GM23338 (cell line): ENCODE measurements around the gene HSPA1B. TPM values are rescaled to one million over a fixed set of nuclear protein-coding genes. Genes with fewer than 3 reads are reported as not detected.
A peak's percentile ranks its signal among the peaks of the same experiment; 100 is the strongest.
"Not testable (repeated sequence)": the region's sequence is repeated elsewhere in the genome, so short reads cannot be mapped to it uniquely, and the experiment has no call there.

ENCODE experiments used
- ATAC-seq: fragments of 200-7000 bp; cut with Tn5 transposase; 3 replicates; pipeline ENCODE4 v1.9.1; 2020
- DNase-seq: peaks from one replicate; pipeline ENCODE4 v3.0.0-alpha.2; 2015; ENCODE audit warnings: low spot score
- H2AFZ ChIP-seq: fragments of 200-600 bp; sonication (generic); 2 replicates; pipeline ENCODE4 v1.8.0; 2016; ENCODE audit warnings: antibody characterized with exemption, mild to moderate bottlenecking, moderate library complexity
- H3F3A ChIP-seq: fragments of 200-600 bp; sonication (generic); replicated peaks from 2 replicates; pipeline ENCODE4 v1.8.0; 2017; ENCODE audit warnings: antibody characterized with exemption, mixed run types, low read depth
- H3K27ac ChIP-seq: fragments of 200-600 bp; sonication (generic); 2 replicates; pipeline ENCODE4 v1.6.1; 2016; ENCODE audit warnings: low read depth
- H3K27me3 ChIP-seq: fragments of 200-600 bp; sonication (generic); 2 replicates; pipeline ENCODE4 v1.8.0; 2016; ENCODE audit warnings: mild to moderate bottlenecking, mixed run types, moderate library complexity; ENCODE audit not compliant: insufficient read depth
- H3K36me3 ChIP-seq: fragments of 200-600 bp; sonication (generic); 2 replicates; pipeline ENCODE4 v1.8.0; 2016; ENCODE audit warnings: mild to moderate bottlenecking; ENCODE audit not compliant: insufficient read depth
- H3K4me1 ChIP-seq: fragments of 200-600 bp; sonication (generic); 2 replicates; pipeline ENCODE4 v1.8.0; 2016; ENCODE audit warnings: mild to moderate bottlenecking, moderate library complexity; ENCODE audit not compliant: insufficient read depth
- H3K4me2 ChIP-seq: fragments of 200-600 bp; sonication (generic); 2 replicates; pipeline ENCODE4 v1.7.1; 2017; ENCODE audit warnings: mixed run types
- H3K4me3 ChIP-seq: fragments of 200-600 bp; sonication (generic); 2 replicates; pipeline ENCODE4 v1.6.1; 2016; ENCODE audit warnings: mixed run types
- H3K79me2 ChIP-seq: fragments of 200-600 bp; sonication (generic); replicated peaks from 2 replicates; pipeline ENCODE4 v1.8.0; 2017; ENCODE audit warnings: mild to moderate bottlenecking; ENCODE audit not compliant: insufficient read depth
- H3K9me2 ChIP-seq: fragments of 200-600 bp; sonication (generic); 2 replicates; pipeline ENCODE4 v1.8.0; 2017; ENCODE audit not compliant: insufficient read depth
- H4K20me1 ChIP-seq: fragments of 200-600 bp; sonication (generic); replicated peaks from 2 replicates; pipeline ENCODE4 v1.8.0; 2017; ENCODE audit warnings: mild to moderate bottlenecking; ENCODE audit not compliant: insufficient read depth
- H3K27ac Mint-ChIP-seq: 2 replicates; pipeline ENCODE4 v1.8.0; 2020; ENCODE audit warnings: inconsistent platforms, mild to moderate bottlenecking, moderate library complexity, mixed read lengths
- H3K27me3 Mint-ChIP-seq: 3 replicates; pipeline ENCODE4 v1.8.0; 2022; ENCODE audit warnings: low read depth, mild to moderate bottlenecking, moderate library complexity, mixed read lengths, inconsistent platforms; ENCODE audit not compliant: insufficient read depth, poor library complexity
- H3K36me3 Mint-ChIP-seq: 3 replicates; pipeline ENCODE4 v1.8.0; 2021; ENCODE audit warnings: low read depth, mild to moderate bottlenecking, inconsistent platforms, moderate library complexity, mixed read lengths
- H3K4me1 Mint-ChIP-seq: 3 replicates; pipeline ENCODE4 v1.8.0; 2020; ENCODE audit warnings: mild to moderate bottlenecking, inconsistent platforms, mixed read lengths
- H3K4me3 Mint-ChIP-seq: 3 replicates; pipeline ENCODE4 v1.8.0; 2021; ENCODE audit warnings: moderate library complexity, mild to moderate bottlenecking, inconsistent platforms, mixed read lengths
- H3K9me3 Mint-ChIP-seq: 3 replicates; pipeline ENCODE4 v1.8.0; 2020; ENCODE audit warnings: moderate library complexity, mild to moderate bottlenecking, inconsistent platforms, mixed read lengths
- CREB1 ChIP-seq: fragments of 250-450 bp; sonication (Bioruptor Pico); IDR thresholded peaks from 2 replicates; pipeline ENCODE4 v1.5.0; 2020; ENCODE audit warnings: low read depth, mild to moderate bottlenecking, moderate library complexity
- EZH2 ChIP-seq: fragments of 200-600 bp; sonication (generic); IDR thresholded peaks from one replicate; pipeline ENCODE4 v1.8.0; 2017; ENCODE audit warnings: antibody characterized with exemption, mild to moderate bottlenecking, low read depth; ENCODE audit not compliant: unreplicated experiment
- EZH2phosphoT487 ChIP-seq: fragments of 200-600 bp; sonication (generic); IDR thresholded peaks from one replicate; pipeline ENCODE4 v1.8.1; 2018; ENCODE audit warnings: antibody characterized with exemption; ENCODE audit not compliant: unreplicated experiment
- JUNB ChIP-seq: IDR thresholded peaks from one replicate; pipeline ENCODE4 v1.6.1; 2016; ENCODE audit warnings: antibody characterized with exemption; ENCODE audit not compliant: unreplicated experiment
- NANOG ChIP-seq: IDR thresholded peaks from 2 replicates; pipeline ENCODE4 v1.6.1; 2016; ENCODE audit warnings: antibody characterized with exemption, borderline replicate concordance
- POLR2AphosphoS5 ChIP-seq: IDR thresholded peaks from 2 replicates; pipeline ENCODE4 v1.6.1; 2016; ENCODE audit warnings: antibody characterized with exemption, low read depth
- STAT1 ChIP-seq: IDR thresholded peaks from one replicate; pipeline ENCODE4 v1.6.1; 2016; ENCODE audit warnings: antibody characterized with exemption; ENCODE audit not compliant: unreplicated experiment
- ZNF331 ChIP-seq: fragments of 250-450 bp; sonication (Bioruptor Pico); IDR thresholded peaks from 2 replicates; pipeline ENCODE4 v1.5.0; 2020; ENCODE audit warnings: low read depth, mild to moderate bottlenecking, moderate library complexity
- polyA plus RNA-seq: library from polyadenylated mRNA; unstranded; fragments of >200 nt; fragmentation: Nextera tagmentation; extraction: Ambion mirVana; gene quantifications from 2 replicates; pipeline ENCODE4 v1.2.1, GENCODE V29; 2016
- total RNA-seq: library from RNA; depleted of rRNA; stranded (reverse); fragments of >200 nt; shearing (Covaris generic); gene quantifications from 2 replicates; pipeline ENCODE4 v1.2.3, GENCODE V29; 2014
- TF ChIP-seq, protein P1 (sequence below): IDR thresholded peaks from one replicate; pipeline ENCODE4 v1.6.1; 2018; ENCODE audit warnings: antibody characterized with exemption; ENCODE audit not compliant: unreplicated experiment
- TF ChIP-seq, protein P2 (sequence below): IDR thresholded peaks from 2 replicates; pipeline ENCODE4 v1.6.1; 2016; ENCODE audit warnings: antibody characterized with exemption
- TF ChIP-seq, protein P3 (sequence below), 2 experiments: fragments of 200-600 bp in 1 of 2; sonication (generic) in 1 of 2; conservative IDR thresholded peaks; 2 replicates each; pipeline versions ENCODE4 v1.5.1 to v1.6.1; 2016 to 2017; ENCODE audit warnings: antibody characterized with exemption in 2 of 2, low read depth in 2 of 2, mild to moderate bottlenecking in 2 of 2, moderate library complexity in 1 of 2

HSPA1B gene
- total and polyA plus RNA-seq, 2 experiments from 2014 or later = 31.7 to 113 TPM

DNA sequence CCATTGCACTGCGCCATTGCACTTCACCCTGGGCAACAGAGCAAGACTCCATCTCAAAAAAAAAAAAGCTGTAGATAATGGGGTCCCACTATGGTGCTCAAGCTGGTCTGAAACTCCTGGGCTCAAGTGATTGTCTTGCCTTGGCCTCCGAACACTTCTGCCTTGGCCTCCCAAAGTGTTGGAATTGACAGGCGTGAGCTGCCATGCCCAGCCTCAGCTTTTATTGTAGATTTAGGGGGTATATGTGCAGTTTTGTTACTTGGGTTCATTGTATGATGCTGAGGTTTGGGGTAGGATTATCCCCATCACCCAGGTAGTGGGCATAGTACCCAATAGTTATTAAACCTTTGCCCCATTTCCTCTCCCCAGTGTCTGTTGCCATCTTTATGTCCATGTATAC lies 11.4 kb downstream of the HSPA1B start (continued):
- TF ChIP-seq ZNF331 (no peak), EZH2 (no peak), EZH2phosphoT487 (no peak), CREB1 (CRISPR knock-in tag) (no peak)
- TF ChIP-seq, protein P1, sequence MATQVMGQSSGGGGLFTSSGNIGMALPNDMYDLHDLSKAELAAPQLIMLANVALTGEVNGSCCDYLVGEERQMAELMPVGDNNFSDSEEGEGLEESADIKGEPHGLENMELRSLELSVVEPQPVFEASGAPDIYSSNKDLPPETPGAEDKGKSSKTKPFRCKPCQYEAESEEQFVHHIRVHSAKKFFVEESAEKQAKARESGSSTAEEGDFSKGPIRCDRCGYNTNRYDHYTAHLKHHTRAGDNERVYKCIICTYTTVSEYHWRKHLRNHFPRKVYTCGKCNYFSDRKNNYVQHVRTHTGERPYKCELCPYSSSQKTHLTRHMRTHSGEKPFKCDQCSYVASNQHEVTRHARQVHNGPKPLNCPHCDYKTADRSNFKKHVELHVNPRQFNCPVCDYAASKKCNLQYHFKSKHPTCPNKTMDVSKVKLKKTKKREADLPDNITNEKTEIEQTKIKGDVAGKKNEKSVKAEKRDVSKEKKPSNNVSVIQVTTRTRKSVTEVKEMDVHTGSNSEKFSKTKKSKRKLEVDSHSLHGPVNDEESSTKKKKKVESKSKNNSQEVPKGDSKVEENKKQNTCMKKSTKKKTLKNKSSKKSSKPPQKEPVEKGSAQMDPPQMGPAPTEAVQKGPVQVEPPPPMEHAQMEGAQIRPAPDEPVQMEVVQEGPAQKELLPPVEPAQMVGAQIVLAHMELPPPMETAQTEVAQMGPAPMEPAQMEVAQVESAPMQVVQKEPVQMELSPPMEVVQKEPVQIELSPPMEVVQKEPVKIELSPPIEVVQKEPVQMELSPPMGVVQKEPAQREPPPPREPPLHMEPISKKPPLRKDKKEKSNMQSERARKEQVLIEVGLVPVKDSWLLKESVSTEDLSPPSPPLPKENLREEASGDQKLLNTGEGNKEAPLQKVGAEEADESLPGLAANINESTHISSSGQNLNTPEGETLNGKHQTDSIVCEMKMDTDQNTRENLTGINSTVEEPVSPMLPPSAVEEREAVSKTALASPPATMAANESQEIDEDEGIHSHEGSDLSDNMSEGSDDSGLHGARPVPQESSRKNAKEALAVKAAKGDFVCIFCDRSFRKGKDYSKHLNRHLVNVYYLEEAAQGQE = no peak
- TF ChIP-seq, protein P2, sequence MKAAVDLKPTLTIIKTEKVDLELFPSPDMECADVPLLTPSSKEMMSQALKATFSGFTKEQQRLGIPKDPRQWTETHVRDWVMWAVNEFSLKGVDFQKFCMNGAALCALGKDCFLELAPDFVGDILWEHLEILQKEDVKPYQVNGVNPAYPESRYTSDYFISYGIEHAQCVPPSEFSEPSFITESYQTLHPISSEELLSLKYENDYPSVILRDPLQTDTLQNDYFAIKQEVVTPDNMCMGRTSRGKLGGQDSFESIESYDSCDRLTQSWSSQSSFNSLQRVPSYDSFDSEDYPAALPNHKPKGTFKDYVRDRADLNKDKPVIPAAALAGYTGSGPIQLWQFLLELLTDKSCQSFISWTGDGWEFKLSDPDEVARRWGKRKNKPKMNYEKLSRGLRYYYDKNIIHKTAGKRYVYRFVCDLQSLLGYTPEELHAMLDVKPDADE = no peak

DNA sequence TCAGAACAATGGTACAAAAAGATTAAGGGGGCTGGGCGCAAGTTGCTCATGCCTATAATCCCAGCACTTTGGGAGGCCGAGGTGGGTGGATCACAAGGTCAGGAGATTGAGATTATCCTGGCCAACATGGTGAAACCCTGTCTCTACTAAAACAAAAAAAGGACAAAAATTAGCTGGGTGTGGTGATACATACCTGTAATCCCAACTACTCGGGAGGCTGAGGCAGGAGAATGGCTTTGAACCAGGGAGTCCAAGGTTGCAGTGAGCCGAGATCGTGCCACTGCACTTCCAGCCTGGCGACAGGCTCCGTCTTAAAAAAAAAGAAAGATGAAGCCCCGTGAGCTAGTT lies 12.2 kb downstream of the HSPA1B start:
- Mint-ChIP-seq H3K4me1 (peaks cover 24% of the 10 kb centered on the region), H3K36me3 (peaks cover 69% of the 10 kb centered on the region), H3K27me3 (peaks cover 24% of the 10 kb centered on the region)
- not testable (repeated sequence) for H3K9me3 Mint-ChIP-seq, DNase-seq, H3K4me2 ChIP-seq, H3K27ac Mint-ChIP-seq, H3K9me2 ChIP-seq, ATAC-seq, H2AFZ ChIP-seq, H3K4me3 ChIP-seq, H3K27me3 ChIP-seq, H3K4me3 Mint-ChIP-seq
- Histone ChIP-seq H3K36me3 (peaks cover 50% of the 10 kb centered on the region), H4K20me1 (peaks cover 40% of the 10 kb centered on the region), H3K79me2 (peaks cover 43% of the 10 kb centered on the region), H3K4me1 (peaks cover 21% of the 10 kb centered on the region), H3F3A (peaks cover 69% of the 10 kb centered on the region), H3K27ac (peak overlapping the region; percentile 80; the same call in 1 of the 2 replicates)

DNA sequence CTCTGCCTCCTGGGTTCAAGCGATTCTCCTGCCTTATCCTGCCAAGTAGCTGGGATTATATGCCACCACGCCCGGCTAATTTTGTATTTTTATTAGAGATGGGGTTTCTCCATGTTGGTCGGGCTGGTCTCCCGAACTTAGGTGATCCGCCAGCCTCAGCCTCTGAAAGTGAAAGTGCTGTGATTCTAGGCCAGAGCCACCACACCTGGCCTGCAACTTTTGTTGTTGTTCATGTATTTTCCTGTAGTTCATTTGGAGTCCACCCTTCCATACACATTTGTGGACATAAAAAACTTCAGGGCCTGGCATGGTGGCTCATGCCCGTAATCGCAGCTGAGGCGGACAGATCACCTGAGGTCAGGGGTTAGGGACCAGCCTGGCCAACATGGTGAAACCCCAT lies 14.5 kb downstream of the HSPA1B start:
- peaks cover 30% of the 10 kb centered on the region for H4K20me1 ChIP-seq
- Mint-ChIP-seq H3K27ac (no peak overlapping the region), H3K27me3 (peaks cover 11% of the 10 kb centered on the region), H3K36me3 (peaks cover 46% of the 10 kb centered on the region), H3K9me3 (no peaks in the 10 kb centered on the region; the same call in 2 of the 3 replicates), H3K4me1 (peaks cover 13% of the 10 kb centered on the region), H3K4me3 (no peak overlapping the region)
- no peaks in the 10 kb centered on the region for H3K9me2 ChIP-seq
- ATAC-seq (peak; percentile 4; the same call in 1 of the 3 replicates), DNase-seq (no peak)
- peaks cover 37% of the 10 kb centered on the region for H3K36me3 ChIP-seq
- no peak overlapping the region for H3K4me2 ChIP-seq
- H3K79me2 ChIP-seq = peaks cover 20% of the 10 kb centered on the region
- H3K27me3 ChIP-seq = no peaks in the 10 kb centered on the region
- peaks cover 12% of the 10 kb centered on the region for H3K4me1 ChIP-seq
- peaks cover 51% of the 10 kb centered on the region for H3F3A ChIP-seq
- H2AFZ ChIP-seq = no peak overlapping the region
- peak overlapping the region; percentile 75 for H3K27ac ChIP-seq
- H3K4me3 ChIP-seq = no peak overlapping the region
- no peak for TF ChIP-seq EZH2
- TF ChIP-seq CREB1 (CRISPR knock-in tag) = no peak
- TF ChIP-seq, protein P2 = no peak
- TF ChIP-seq ZNF331 = no peak
- TF ChIP-seq EZH2phosphoT487 = no peak
- TF ChIP-seq POLR2AphosphoS5 = no peak
- no peak for TF ChIP-seq STAT1
- TF ChIP-seq, protein P1 = no peak
- TF ChIP-seq JUNB = no peak
- TF ChIP-seq NANOG = no peak
- TF ChIP-seq, protein P3, sequence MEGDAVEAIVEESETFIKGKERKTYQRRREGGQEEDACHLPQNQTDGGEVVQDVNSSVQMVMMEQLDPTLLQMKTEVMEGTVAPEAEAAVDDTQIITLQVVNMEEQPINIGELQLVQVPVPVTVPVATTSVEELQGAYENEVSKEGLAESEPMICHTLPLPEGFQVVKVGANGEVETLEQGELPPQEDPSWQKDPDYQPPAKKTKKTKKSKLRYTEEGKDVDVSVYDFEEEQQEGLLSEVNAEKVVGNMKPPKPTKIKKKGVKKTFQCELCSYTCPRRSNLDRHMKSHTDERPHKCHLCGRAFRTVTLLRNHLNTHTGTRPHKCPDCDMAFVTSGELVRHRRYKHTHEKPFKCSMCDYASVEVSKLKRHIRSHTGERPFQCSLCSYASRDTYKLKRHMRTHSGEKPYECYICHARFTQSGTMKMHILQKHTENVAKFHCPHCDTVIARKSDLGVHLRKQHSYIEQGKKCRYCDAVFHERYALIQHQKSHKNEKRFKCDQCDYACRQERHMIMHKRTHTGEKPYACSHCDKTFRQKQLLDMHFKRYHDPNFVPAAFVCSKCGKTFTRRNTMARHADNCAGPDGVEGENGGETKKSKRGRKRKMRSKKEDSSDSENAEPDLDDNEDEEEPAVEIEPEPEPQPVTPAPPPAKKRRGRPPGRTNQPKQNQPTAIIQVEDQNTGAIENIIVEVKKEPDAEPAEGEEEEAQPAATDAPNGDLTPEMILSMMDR (conservative IDR thresholded peaks at IDR 0.05; ENCODE audit: low read depth in 2 of 2) = no peak
